Hepatocyte (in vitro differentiated cells): ENCODE measurements around the gene DMGDH.

Source experiments
- EZH2 ChIP-seq: fragments of 200-600 bp; sonication (generic); IDR thresholded peaks from 2 replicates; pipeline ENCODE4 v1.6.1; 2016; ENCODE audit warnings: antibody characterized with exemption, mild to moderate bottlenecking, borderline replicate concordance
- EZH2phosphoT487 ChIP-seq: fragments of 200-600 bp; sonication (generic); IDR thresholded peaks from one replicate; pipeline ENCODE4 v1.6.1; 2018; ENCODE audit warnings: antibody characterized with exemption, mild to moderate bottlenecking, low read depth, moderate library complexity; ENCODE audit not compliant: unreplicated experiment, severe bottlenecking
- TF ChIP-seq, protein P1 (sequence below): fragments of 200-600 bp; sonication (generic); IDR thresholded peaks from 2 replicates; pipeline ENCODE4 v1.5.1; 2016; ENCODE audit warnings: antibody characterized with exemption, mild to moderate bottlenecking; ENCODE audit not compliant: poor library complexity

DNA sequence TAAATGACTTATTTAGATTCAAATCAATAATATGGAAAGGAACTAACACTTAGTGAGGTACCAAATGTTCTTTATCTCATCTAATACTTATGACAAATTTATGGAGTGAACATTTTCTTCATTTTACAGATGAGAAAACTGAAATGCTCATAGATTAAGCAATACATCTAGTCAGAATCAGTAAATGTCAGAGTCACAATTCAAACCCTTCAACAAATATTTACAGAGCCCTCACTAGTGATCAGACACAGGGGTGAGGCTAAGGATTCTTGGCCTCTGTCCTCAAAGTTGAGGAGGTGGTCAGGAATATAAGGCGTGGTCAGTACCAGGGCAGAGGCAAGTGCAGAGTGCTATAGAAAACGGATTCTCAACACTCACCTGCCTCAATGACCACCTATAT is 54.8 kb downstream of the DMGDH start:
- TF ChIP-seq, protein P1, sequence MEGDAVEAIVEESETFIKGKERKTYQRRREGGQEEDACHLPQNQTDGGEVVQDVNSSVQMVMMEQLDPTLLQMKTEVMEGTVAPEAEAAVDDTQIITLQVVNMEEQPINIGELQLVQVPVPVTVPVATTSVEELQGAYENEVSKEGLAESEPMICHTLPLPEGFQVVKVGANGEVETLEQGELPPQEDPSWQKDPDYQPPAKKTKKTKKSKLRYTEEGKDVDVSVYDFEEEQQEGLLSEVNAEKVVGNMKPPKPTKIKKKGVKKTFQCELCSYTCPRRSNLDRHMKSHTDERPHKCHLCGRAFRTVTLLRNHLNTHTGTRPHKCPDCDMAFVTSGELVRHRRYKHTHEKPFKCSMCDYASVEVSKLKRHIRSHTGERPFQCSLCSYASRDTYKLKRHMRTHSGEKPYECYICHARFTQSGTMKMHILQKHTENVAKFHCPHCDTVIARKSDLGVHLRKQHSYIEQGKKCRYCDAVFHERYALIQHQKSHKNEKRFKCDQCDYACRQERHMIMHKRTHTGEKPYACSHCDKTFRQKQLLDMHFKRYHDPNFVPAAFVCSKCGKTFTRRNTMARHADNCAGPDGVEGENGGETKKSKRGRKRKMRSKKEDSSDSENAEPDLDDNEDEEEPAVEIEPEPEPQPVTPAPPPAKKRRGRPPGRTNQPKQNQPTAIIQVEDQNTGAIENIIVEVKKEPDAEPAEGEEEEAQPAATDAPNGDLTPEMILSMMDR: no peak
- TF ChIP-seq EZH2 (no peak), EZH2phosphoT487 (no peak)
